Gastroesophageal sphincter (tissue), 4 donors: ENCODE measurements around the gene CACNA2D3. TPM values are rescaled to one million over a fixed set of nuclear protein-coding genes. Genes with fewer than 3 reads are reported as not detected.

Experiments
- ATAC-seq: fragments of 150-250 bp; one replicate; pipeline ENCODE4 v1.9.1; 2016; ENCODE audit warnings: mild to moderate bottlenecking, moderate library complexity
- H3K27ac ChIP-seq, 4 donors: fragments of 200-600 bp; sonication (generic) in 3 of 4; 1 replicate in 3 of 4; 2 replicates in 1 of 4; pipeline ENCODE4 v1.5.1; 2016 to 2019
- H3K27me3 ChIP-seq: fragments of 200-600 bp; sonication (generic); one replicate; pipeline ENCODE4 v1.5.1; 2019
- H3K36me3 ChIP-seq, 2 donors: fragments of 200-600 bp; sonication (generic); one replicate each; pipeline ENCODE4 v1.5.1; 2019; ENCODE audit warnings: control low read depth in 1 of 2
- H3K4me1 ChIP-seq, 3 donors: fragments of 200-600 bp; sonication (generic); 1 replicate in 2 of 3; 2 replicates in 1 of 3; pipeline ENCODE4 v1.5.1; 2016 to 2019; ENCODE audit warnings: control low read depth in 2 of 3
- H3K4me3 ChIP-seq, 2 donors: fragments of 200-600 bp; sonication (generic); one replicate each; pipeline ENCODE4 v1.5.1; 2019; ENCODE audit warnings: mild to moderate bottlenecking in 1 of 2, moderate library complexity in 1 of 2
- H3K9me3 ChIP-seq, 3 donors: fragments of 200-600 bp; sonication (generic); one replicate each; pipeline ENCODE4 v1.5.1; 2017 to 2019; ENCODE audit warnings: control low read depth in 2 of 3
- EP300 ChIP-seq: sonication (generic); formaldehyde crosslinking; IDR thresholded peaks from one replicate; pipeline ENCODE4 v1.6.1; 2017; ENCODE audit warnings: antibody characterized with exemption, mild to moderate bottlenecking
- POLR2A ChIP-seq, 2 donors: fragments of 450-650 bp; IDR thresholded peaks; one replicate each; pipeline ENCODE4 v1.6.1; 2017; ENCODE audit warnings: antibody characterized with exemption in 2 of 2, mild to moderate bottlenecking in 2 of 2, moderate library complexity in 1 of 2
- POLR2AphosphoS5 ChIP-seq: sonication (generic); formaldehyde crosslinking; IDR thresholded peaks from one replicate; pipeline ENCODE4 v1.6.1; 2017; ENCODE audit warnings: antibody characterized with exemption
- WGBS, 2 donors: methylation state at CpG; one replicate each; pipeline ENCODE4 v1.1.5; 2018; ENCODE audit warnings: low coverage in 1 of 2; 5-methylcytosine and 5-hydroxymethylcytosine counted together
- total RNA-seq, 4 donors: library from RNA; depleted of rRNA; stranded (reverse); fragments of >200 nt; gene quantifications; one replicate each; pipeline ENCODE4 v1.1.0, GENCODE V29; 2016
- TF ChIP-seq, protein P1 (sequence below), 4 experiments: fragments of 200-600 bp in 2 of 4; fragments of 450-650 bp in 2 of 4; sonication (generic) in 1 of 4; IDR thresholded peaks; one replicate each; pipeline ENCODE4 v1.5.1; 2017 to 2019; ENCODE audit warnings: antibody characterized with exemption in 4 of 4, mild to moderate bottlenecking in 2 of 4, moderate library complexity in 2 of 4

Gene CACNA2D3
- total RNA-seq, 4 donors from 2014 or later: 0.94 to 6.5 (median 3.5) TPM

DNA sequence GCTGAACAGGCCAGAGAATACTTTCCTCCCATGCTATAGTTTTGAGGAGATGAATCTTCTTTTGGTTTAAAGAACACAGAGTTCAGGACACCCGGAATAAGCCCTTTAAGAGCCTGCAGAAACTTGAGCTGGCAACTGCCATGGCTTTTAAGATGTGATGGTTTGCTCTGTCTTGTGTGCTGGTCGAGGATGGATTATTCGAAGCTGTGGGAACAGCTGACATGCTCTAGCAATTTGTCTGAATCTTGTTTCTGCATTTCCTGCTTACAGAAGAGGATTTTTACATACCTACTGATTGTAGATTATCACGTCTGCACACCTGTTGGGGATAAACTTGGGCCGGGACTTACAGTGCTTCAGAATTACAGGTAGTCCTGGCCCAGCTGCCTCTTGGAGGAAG, 408.6 kb downstream of the CACNA2D3 start:
- no peak for ATAC-seq
- WGBS, 2 donors: 43 to 53% methylated on average over 2 to 5 of the region's 5 CpGs
- Histone ChIP-seq H3K4me1 (no peaks in the 10 kb centered on the region), H3K9me3 (peaks cover 0 to 10% (median 0%) of the 10 kb centered on the region in 3 donors), H3K4me3 (no peak overlapping the region), H3K27me3 (no peaks in the 10 kb centered on the region), H3K36me3 (no peaks in the 10 kb centered on the region), H3K27ac (no peak overlapping the region)
- TF ChIP-seq POLR2A (IDR thresholded peaks at IDR 0.05) (no peak), POLR2AphosphoS5 (no peak)
- TF ChIP-seq, protein P1, sequence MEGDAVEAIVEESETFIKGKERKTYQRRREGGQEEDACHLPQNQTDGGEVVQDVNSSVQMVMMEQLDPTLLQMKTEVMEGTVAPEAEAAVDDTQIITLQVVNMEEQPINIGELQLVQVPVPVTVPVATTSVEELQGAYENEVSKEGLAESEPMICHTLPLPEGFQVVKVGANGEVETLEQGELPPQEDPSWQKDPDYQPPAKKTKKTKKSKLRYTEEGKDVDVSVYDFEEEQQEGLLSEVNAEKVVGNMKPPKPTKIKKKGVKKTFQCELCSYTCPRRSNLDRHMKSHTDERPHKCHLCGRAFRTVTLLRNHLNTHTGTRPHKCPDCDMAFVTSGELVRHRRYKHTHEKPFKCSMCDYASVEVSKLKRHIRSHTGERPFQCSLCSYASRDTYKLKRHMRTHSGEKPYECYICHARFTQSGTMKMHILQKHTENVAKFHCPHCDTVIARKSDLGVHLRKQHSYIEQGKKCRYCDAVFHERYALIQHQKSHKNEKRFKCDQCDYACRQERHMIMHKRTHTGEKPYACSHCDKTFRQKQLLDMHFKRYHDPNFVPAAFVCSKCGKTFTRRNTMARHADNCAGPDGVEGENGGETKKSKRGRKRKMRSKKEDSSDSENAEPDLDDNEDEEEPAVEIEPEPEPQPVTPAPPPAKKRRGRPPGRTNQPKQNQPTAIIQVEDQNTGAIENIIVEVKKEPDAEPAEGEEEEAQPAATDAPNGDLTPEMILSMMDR (IDR thresholded peaks at IDR 0.05): no peak

DNA sequence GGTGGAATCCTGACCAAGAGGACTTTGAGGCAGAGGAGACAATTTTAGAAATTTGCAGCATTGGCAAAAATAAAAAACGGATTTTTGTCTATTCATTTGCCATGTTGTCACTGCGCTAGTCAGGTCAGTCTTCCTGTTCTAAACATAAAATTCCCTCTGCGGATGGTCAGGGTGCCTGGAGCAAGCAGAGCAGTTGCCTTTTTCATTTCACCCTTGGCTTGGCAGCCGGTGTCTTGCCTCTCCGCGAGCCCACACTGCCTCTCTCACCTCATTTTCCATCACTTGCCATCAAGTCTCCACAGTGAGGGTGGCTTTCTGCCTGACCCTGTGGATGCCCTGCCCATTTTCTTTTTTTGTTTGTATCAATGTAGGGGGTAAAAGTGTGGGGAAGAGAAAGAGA, 409.4 kb downstream of the CACNA2D3 start:
- ATAC-seq: no peak
- 87% methylated on average over 6 of the region's 6 CpGs for WGBS, 2 donors
- H3K4me1 ChIP-seq: no peaks in the 10 kb centered on the region
- peaks cover 0 to 2% (median 0%) of the 10 kb centered on the region in 3 donors for H3K9me3 ChIP-seq
- H3K36me3 ChIP-seq: no peaks in the 10 kb centered on the region
- no peaks in the 10 kb centered on the region for H3K27me3 ChIP-seq
- no peak for TF ChIP-seq POLR2AphosphoS5
- TF ChIP-seq, protein P1 (IDR thresholded peaks at IDR 0.05): no peak
- TF ChIP-seq EP300: no peak
- no peak for TF ChIP-seq POLR2A (IDR thresholded peaks at IDR 0.05)
- no peak overlapping the region for H3K4me3 ChIP-seq
- H3K27ac ChIP-seq: no peak overlapping the region

DNA sequence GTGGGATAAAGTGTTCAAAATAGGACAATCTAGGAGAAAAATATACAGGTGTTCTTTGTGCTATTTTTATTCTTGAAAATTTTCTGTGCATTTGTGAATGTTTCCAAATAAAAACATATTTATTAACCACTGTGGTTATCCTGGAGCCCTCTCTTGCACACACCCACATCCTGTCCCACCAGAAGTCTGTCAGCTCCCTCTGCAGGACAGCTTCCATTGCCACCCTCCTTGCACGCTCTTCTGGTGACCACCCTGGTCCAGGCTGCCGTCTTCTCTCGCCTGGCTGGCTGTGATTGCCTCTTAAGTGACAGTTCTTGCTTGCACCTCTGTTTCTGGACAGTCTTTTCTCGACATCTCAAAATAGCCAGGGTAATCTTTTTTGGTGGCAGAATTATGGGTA, 411.5 kb downstream of the CACNA2D3 start:
- Histone ChIP-seq H3K27ac (no peak overlapping the region), H3K36me3 (no peaks in the 10 kb centered on the region), H3K27me3 (no peaks in the 10 kb centered on the region), H3K4me3 (no peak overlapping the region), H3K9me3 (no peaks in the 10 kb centered on the region), H3K4me1 (no peaks in the 10 kb centered on the region)
- no peak for ATAC-seq
- WGBS, 2 donors: 56 to 69% methylated on average over 4 of the region's 4 CpGs
- TF ChIP-seq EP300 (no peak), POLR2A (IDR thresholded peaks at IDR 0.05) (no peak), POLR2AphosphoS5 (no peak)
- TF ChIP-seq, protein P1 (IDR thresholded peaks at IDR 0.05): no peak

DNA sequence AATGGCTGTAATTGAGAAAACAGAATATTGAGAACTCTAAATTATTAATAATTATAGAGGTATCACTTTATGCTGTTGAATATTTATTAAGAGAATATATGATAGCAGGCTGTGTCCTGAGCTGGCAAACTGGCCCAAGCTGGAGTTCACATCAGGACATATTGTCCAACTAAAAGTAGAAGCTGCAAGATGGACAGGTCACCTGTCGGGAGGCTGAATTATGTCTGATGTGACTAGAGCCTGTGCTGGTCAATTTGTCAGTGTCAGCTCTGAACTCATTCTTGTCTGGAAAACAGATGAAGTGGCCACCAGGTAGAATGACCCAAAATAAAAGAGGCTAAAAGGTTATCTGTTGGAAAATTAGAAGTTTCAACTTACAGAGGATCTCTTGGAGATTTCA, 413.3 kb downstream of the CACNA2D3 start:
- ATAC-seq: no peak
- no peak overlapping the region for H3K27ac ChIP-seq
- H3K9me3 ChIP-seq: no peaks in the 10 kb centered on the region
- H3K4me1 ChIP-seq: no peaks in the 10 kb centered on the region
- TF ChIP-seq POLR2AphosphoS5: no peak
- TF ChIP-seq POLR2A (IDR thresholded peaks at IDR 0.05): no peak
- TF ChIP-seq, protein P1 (IDR thresholded peaks at IDR 0.05): no peak
- no peak for TF ChIP-seq EP300
- 86 to 88% methylated on average over 1 of the region's 1 CpG for WGBS, 2 donors
- no peaks in the 10 kb centered on the region for H3K27me3 ChIP-seq
- no peaks in the 10 kb centered on the region for H3K36me3 ChIP-seq
- no peak overlapping the region for H3K4me3 ChIP-seq

DNA sequence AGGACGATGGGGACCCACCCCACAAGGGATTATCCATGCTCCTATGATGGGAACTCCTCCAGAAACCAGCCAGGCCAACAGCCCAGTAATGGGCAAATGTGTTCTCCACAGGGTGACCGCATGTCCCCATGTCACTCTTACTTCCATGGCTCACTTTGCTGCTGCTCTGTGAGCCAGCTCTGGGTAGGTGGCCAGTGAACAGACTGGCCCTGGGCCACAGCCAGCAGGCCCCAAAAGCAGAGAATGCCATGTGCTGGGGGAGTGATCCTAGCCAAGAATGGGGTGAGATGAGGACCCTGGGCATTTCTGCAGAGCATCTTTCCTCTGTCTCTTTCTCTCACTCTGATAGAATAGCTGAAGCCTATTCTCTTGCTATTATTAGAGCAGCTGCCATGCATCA, 414.1 kb downstream of the CACNA2D3 start:
- Histone ChIP-seq H3K4me1 (no peaks in the 10 kb centered on the region), H3K27ac (no peak overlapping the region), H3K9me3 (no peaks in the 10 kb centered on the region), H3K36me3 (no peaks in the 10 kb centered on the region), H3K27me3 (no peaks in the 10 kb centered on the region), H3K4me3 (no peak overlapping the region)
- TF ChIP-seq POLR2A (IDR thresholded peaks at IDR 0.05) (no peak), EP300 (no peak), POLR2AphosphoS5 (no peak)
- TF ChIP-seq, protein P1 (IDR thresholded peaks at IDR 0.05): no peak
- 43 to 49% methylated on average over 1 to 2 of the region's 2 CpGs for WGBS, 2 donors
- ATAC-seq: no peak
